Measurements from ENCODE around the gene SMCO2.

DNA sequence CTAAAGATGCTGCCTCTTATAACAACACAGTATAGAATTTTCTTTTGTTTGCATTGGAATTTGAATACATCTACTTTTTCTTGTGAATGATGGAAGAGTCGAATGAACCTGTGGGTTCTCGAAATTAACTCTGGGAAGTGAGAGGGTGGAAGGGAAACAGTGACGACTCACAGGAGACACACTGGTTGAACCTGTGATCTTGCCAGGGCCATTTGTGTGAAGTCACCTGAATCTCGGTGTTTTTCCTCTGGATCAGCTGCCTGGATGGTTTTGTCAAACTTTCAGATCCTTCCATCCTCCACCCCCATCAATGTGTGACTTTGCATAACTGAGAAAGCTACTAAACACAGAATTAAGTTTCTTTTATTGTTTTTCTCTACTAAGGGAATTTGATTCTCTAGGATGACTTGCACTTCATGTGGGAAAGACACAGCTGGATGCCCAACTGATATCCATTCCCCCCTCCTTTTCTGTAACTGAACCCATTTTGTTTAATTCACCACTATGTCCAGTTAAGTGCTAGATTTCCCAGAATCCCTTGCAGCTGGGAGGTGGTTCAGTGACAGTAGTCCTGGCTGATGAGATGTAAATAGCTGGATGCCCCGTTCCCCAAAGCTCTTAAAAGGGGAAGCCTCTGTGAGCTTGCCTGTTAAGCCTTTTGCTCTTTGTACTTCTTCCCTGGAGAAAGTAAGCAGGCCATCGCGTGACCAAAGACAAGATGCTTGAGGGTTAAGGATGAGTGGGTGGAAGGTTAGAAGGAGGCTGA, 83.8 kb downstream of the SMCO2 start:
- TF ChIP-seq GATA2 (IDR thresholded peaks at IDR 0.05; ENCODE audit: low read depth, low read length) (no peak), GATA3 (IDR thresholded peaks at IDR 0.05; ENCODE audit: low read depth, low read length) (no peak)
